ENCODE measurements around the gene PRDX2. TPM values are rescaled to one million over a fixed set of nuclear protein-coding genes. Genes with fewer than 3 reads are reported as not detected.

The PRDX2 gene
- total and polyA plus RNA-seq, 8 donors, result 75.8 to 172 (median 103) TPM

GRCh38 chr19:12777217-12778016, 24.2 kb downstream of the PRDX2 start:
- Histone ChIP-seq H3K36me3 (no peaks in the 10 kb centered on the region), H3K27ac (peak overlapping the region; percentile 76 to 97 (median 94)), H3K4me3 (peak overlapping the region; percentile 53 to 84 (median 69)), H3K4me1 (peaks cover 5 to 19% (median 10%) of the 10 kb centered on the region in 3 donors), H3K27me3 (no peaks in the 10 kb centered on the region), H3K9me3 (no peaks in the 10 kb centered on the region)
- TF ChIP-seq CTCF (IDR thresholded peaks at IDR 0.05), result peak; percentile 85 to 94 (median 89)
- DNase-seq (peak; percentile 73 to 95 (median 85)), FAIRE-seq (no peak), ATAC-seq (peak; percentile 47 to 71 (median 60))
- WGBS, 2 donors, result 10 to 11% methylated on average over 43 of the region's 43 CpGs
- intact Hi-C loops (cut with DNase I), result loop anchor here in 1 of 3 donors (2.0 kb wide), 1 partner anchor 19 kb away; no protein-coding TSS in a partner anchor

- 5 to 9% methylated on average over 33 to 58 of the region's 58 CpGs for WGBS, 2 donors
- Histone ChIP-seq H3K9me3 (no peaks in the 10 kb centered on the region), H3K27me3 (no peaks in the 10 kb centered on the region), H3K36me3 (peaks cover 0 to under 1% (median 0%) of the 10 kb centered on the region in 3 donors), H3K27ac (peak within 1 kb of the TSS; percentile 99), H3K4me3 (peak within 1 kb of the TSS; percentile 46 to 75 (median 60)), H3K4me1 (peaks cover 5 to 19% (median 10%) of the 10 kb centered on the region in 3 donors)
- FAIRE-seq (no peak), DNase-seq (peak; percentile 94 to 100 (median 99)), ATAC-seq (peak; percentile 75 to 83 (median 78))
- TF ChIP-seq CTCF (IDR thresholded peaks at IDR 0.05), result no peak
- intact Hi-C loops (cut with DNase I), result no loop called here
Observed at GRCh38 chr19:12774588-12775555, 26.7 kb downstream of the PRDX2 start, which contains the start of gene HOOK2. HOOK2 (minus strand) TSS chr19:12775552; CDS start chr19:12775449, 103 bp downstream.

GRCh38 chr19:12773571-12773970, 28.0 kb downstream of the PRDX2 start:
- WGBS, 2 donors, result 88 to 89% methylated on average over 2 of the region's 2 CpGs
- Histone ChIP-seq H3K4me1 (peaks cover under 1 to 6% (median 5%) of the 10 kb centered on the region in 3 donors), H3K27me3 (no peaks in the 10 kb centered on the region), H3K36me3 (peaks cover 0 to 8% (median 6%) of the 10 kb centered on the region in 3 donors), H3K4me3 (no peak overlapping the region), H3K27ac (no peak overlapping the region), H3K9me3 (no peaks in the 10 kb centered on the region)
- DNase-seq (no peak), FAIRE-seq (no peak), ATAC-seq (no peak)
- no peak for TF ChIP-seq CTCF (IDR thresholded peaks at IDR 0.05)
- intact Hi-C loops (cut with DNase I), result no loop called here

- FAIRE-seq, result no peak
- Histone ChIP-seq H3K4me1 (peaks cover 0 to 5% (median 3%) of the 10 kb centered on the region in 3 donors), H3K27me3 (no peaks in the 10 kb centered on the region), H3K36me3 (peaks cover 0 to 19% (median 13%) of the 10 kb centered on the region in 3 donors), H3K9me3 (no peaks in the 10 kb centered on the region), H3K27ac (no peak overlapping the region), H3K4me3 (no peak overlapping the region)
- TF ChIP-seq CTCF (IDR thresholded peaks at IDR 0.05), result no peak
- no peak for DNase-seq
- WGBS, 2 donors, result 86% methylated on average over 4 of the region's 4 CpGs
- no peak for ATAC-seq
- intact Hi-C loops (cut with DNase I), result no loop called here
Observed at GRCh38 chr19:12772323-12772722, 29.3 kb downstream of the PRDX2 start.
